Glutamatergic neuron (in vitro differentiated cells): Measurements from ENCODE around the gene NKPD1. TPM values are rescaled to one million over a fixed set of nuclear protein-coding genes. Genes with fewer than 3 reads are reported as not detected.
A peak's percentile ranks its signal among the peaks of the same experiment; 100 is the strongest.

Experiments
- DNase-seq: peaks from one replicate; pipeline ENCODE4 v3.0.0; 2022
- H3K27ac Mint-ChIP-seq: one replicate; pipeline ENCODE4 v1.8.0; 2020; ENCODE audit warnings: mild to moderate bottlenecking, mixed read lengths, inconsistent platforms; ENCODE audit not compliant: unreplicated experiment
- H3K27me3 Mint-ChIP-seq: one replicate; pipeline ENCODE4 v1.8.0; 2020; ENCODE audit warnings: mild to moderate bottlenecking, moderate library complexity, mixed read lengths, inconsistent platforms; ENCODE audit not compliant: unreplicated experiment
- H3K36me3 Mint-ChIP-seq: one replicate; pipeline ENCODE4 v1.8.0; 2020; ENCODE audit warnings: mild to moderate bottlenecking, mixed read lengths, inconsistent platforms; ENCODE audit not compliant: unreplicated experiment
- H3K4me1 Mint-ChIP-seq: one replicate; pipeline ENCODE4 v1.8.0; 2020; ENCODE audit warnings: mild to moderate bottlenecking, low read depth, mixed read lengths, inconsistent platforms; ENCODE audit not compliant: unreplicated experiment
- H3K4me3 Mint-ChIP-seq: one replicate; pipeline ENCODE4 v1.8.0; 2020; ENCODE audit warnings: mild to moderate bottlenecking, mixed read lengths, inconsistent platforms; ENCODE audit not compliant: unreplicated experiment
- H3K9me3 Mint-ChIP-seq: one replicate; pipeline ENCODE4 v1.8.0; 2020; ENCODE audit warnings: mild to moderate bottlenecking, moderate library complexity, mixed read lengths, inconsistent platforms; ENCODE audit not compliant: unreplicated experiment
- total RNA-seq: library from RNA; stranded (reverse); fragmentation: NEBNext Ultra II Directional; extraction: Animal tissue kit (Norgen Biotek cat#: 25700); gene quantifications from one replicate; pipeline ENCODE4 v1.2.1, GENCODE V29; 2021; ENCODE audit not compliant: unreplicated experiment
- TF ChIP-seq, protein P1 (sequence below): fragments of 200-600 bp; sonication (generic); IDR thresholded peaks from one replicate; pipeline ENCODE4 v1.5.0; 2021; ENCODE audit not compliant: partially characterized antibody, unreplicated experiment

The NKPD1 gene
- total RNA-seq, 1 donor from 2014 or later, result 1.2 TPM

DNA sequence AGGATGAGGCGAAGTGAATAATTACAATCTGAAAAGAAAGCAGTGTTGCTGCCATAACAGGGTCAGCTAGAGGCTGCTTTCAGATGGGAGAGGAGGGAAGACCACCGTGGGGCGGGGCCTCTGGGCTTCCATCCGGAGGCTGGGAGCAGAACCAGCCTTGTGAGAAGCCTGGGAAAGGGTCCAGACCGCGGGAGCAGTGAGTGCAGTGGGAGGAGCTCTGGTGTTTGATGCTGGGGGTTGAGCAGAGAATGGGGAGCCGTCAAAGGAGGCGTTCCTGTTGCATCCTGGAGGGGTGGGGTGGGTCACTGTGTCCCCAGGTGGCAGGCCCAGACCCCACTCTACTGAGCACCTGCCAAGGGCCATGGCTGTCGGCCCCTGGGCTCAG lies 18.1 kb downstream of the NKPD1 start:
- H3K4me3 Mint-ChIP-seq, result peak overlapping the region; percentile 49
- TF ChIP-seq, protein P1, sequence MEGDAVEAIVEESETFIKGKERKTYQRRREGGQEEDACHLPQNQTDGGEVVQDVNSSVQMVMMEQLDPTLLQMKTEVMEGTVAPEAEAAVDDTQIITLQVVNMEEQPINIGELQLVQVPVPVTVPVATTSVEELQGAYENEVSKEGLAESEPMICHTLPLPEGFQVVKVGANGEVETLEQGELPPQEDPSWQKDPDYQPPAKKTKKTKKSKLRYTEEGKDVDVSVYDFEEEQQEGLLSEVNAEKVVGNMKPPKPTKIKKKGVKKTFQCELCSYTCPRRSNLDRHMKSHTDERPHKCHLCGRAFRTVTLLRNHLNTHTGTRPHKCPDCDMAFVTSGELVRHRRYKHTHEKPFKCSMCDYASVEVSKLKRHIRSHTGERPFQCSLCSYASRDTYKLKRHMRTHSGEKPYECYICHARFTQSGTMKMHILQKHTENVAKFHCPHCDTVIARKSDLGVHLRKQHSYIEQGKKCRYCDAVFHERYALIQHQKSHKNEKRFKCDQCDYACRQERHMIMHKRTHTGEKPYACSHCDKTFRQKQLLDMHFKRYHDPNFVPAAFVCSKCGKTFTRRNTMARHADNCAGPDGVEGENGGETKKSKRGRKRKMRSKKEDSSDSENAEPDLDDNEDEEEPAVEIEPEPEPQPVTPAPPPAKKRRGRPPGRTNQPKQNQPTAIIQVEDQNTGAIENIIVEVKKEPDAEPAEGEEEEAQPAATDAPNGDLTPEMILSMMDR, result no peak
- peak overlapping the region; percentile 87 for H3K27ac Mint-ChIP-seq
- H3K9me3 Mint-ChIP-seq, result peaks cover 9% of the 10 kb centered on the region
- DNase-seq, result no peak
- no peaks in the 10 kb centered on the region for H3K36me3 Mint-ChIP-seq
- H3K4me1 Mint-ChIP-seq, result peaks cover 11% of the 10 kb centered on the region
- H3K27me3 Mint-ChIP-seq, result peaks cover 2% of the 10 kb centered on the region

DNA sequence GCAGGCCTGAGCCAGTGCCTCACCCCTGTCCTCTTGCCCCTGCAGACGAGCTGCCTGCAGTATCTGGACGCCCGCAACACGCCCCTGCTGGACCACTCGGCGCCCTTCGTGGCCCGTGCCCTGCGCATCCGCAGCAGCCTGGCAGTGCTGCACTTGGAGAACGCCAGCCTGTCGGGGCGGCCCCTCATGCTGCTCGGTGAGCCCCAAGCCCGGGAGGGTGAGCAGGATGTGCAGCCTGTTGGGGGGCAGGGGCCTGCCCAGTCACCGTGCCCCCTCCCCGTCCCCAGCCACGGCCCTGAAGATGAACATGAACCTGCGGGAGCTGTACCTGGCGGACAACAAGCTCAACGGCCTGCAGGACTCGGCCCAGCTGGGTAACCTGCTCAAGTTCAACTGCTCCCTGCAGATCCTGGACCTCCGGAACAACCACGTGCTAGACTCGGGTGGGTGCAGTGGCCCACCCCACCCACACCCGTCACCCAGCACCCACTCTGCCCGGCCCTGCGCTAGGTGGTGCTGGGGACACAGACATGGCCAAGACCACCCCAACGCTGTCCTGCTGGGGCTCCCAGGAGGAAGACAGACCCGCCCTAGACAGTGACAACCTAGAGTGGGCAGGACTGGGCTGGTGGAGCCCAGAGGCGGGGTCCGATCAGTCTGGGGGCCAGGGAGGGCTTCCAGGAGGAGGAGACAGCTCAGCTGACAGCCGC lies 18.6 kb downstream of the NKPD1 start:
- peak overlapping the region; percentile 49 for H3K4me3 Mint-ChIP-seq
- H3K36me3 Mint-ChIP-seq, result peaks cover under 1% of the 10 kb centered on the region
- peaks cover 17% of the 10 kb centered on the region for H3K4me1 Mint-ChIP-seq
- no peak for DNase-seq
- TF ChIP-seq, protein P1, result no peak
- peak overlapping the region; percentile 38 for H3K27ac Mint-ChIP-seq
- H3K9me3 Mint-ChIP-seq, result peaks cover 11% of the 10 kb centered on the region
- peaks cover 2% of the 10 kb centered on the region for H3K27me3 Mint-ChIP-seq

DNA sequence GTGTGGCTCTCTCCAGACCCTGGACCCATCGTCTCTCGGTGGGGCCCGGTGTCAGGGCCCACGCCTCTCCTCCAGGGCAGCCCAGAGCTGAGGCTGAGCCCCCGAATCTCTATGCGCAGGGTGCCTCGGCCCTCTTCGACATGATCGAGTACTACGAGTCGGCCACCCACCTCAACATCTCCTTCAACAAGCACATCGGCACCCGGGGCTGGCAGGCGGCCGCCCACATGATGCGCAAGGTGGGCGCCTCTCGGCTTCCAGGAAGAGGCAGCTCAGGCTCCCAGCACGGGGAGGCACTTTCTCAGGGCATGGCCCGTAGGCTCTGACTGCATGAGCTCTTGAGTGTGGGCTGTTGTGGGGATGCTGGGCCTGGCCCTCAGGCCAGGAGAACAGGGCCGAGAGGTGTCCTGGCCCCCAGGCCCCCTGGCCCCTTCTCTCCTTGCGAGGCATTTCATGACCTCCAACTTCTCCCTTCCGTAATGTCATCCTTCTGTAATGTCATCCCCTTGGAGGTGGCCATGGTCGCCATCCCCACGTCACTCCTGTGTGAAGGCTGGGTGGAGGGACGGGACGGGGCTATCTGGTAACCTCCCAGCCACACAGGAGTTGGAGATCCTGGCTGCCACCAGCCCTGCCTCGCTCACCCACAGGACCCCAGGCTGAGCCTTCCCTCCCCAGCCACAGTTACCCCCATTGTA lies 19.4 kb downstream of the NKPD1 start:
- peaks cover 2% of the 10 kb centered on the region for H3K27me3 Mint-ChIP-seq
- H3K4me1 Mint-ChIP-seq, result peaks cover 24% of the 10 kb centered on the region
- peaks cover 13% of the 10 kb centered on the region for H3K9me3 Mint-ChIP-seq
- peaks cover 4% of the 10 kb centered on the region for H3K36me3 Mint-ChIP-seq
- no peak overlapping the region for H3K27ac Mint-ChIP-seq
- H3K4me3 Mint-ChIP-seq, result no peak overlapping the region
- no peak for DNase-seq
- TF ChIP-seq, protein P1, result no peak

GRCh38 chr19:45140533-45140932 lies 20.2 kb downstream of the NKPD1 start:
- peaks cover 29% of the 10 kb centered on the region for H3K4me1 Mint-ChIP-seq
- H3K27ac Mint-ChIP-seq, result no peak overlapping the region
- H3K9me3 Mint-ChIP-seq, result peaks cover 15% of the 10 kb centered on the region
- no peak overlapping the region for H3K4me3 Mint-ChIP-seq
- H3K36me3 Mint-ChIP-seq, result peaks cover 4% of the 10 kb centered on the region
- DNase-seq, result no peak
- TF ChIP-seq, protein P1, result no peak
- peaks cover 2% of the 10 kb centered on the region for H3K27me3 Mint-ChIP-seq

DNA sequence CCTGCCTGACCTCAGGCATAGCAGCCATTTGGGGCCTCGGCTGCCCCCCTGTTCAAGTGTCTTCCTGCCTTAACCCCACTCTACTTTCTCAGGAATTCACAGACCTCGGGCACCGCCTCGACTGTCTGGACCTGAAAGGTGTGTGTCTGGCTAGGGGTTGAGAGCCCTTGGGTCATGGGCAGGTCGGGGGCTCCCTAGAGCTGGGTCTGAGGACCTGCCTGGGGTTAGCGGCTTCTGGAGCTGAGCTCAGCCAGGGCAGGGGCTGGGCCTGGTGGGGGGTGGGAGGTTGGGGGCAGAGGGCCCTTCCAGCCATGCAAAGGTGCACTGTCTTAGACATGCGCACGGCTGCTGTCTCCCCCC lies 20.7 kb downstream of the NKPD1 start:
- peaks cover 15% of the 10 kb centered on the region for H3K9me3 Mint-ChIP-seq
- TF ChIP-seq, protein P1, result no peak
- peaks cover 4% of the 10 kb centered on the region for H3K36me3 Mint-ChIP-seq
- H3K27ac Mint-ChIP-seq, result no peak overlapping the region
- H3K4me3 Mint-ChIP-seq, result no peak overlapping the region
- H3K27me3 Mint-ChIP-seq, result peaks cover 2% of the 10 kb centered on the region
- no peak for DNase-seq
- peaks cover 29% of the 10 kb centered on the region for H3K4me1 Mint-ChIP-seq
